Measurements from ENCODE around the gene OR6B3. TPM values are rescaled to one million over a fixed set of nuclear protein-coding genes. Genes with fewer than 3 reads are reported as not detected.

Gene OR6B3
- total and polyA plus RNA-seq, 2 of the 8 experiments (the other 6 are each of a cell fraction or from before 2014, with no cell fraction given): not detected

GRCh38 chr2:240051697-240052096, 1.6 kb downstream of the OR6B3 start (continued):
- no peak for TF ChIP-seq YY1 (IDR thresholded peaks at IDR 0.05; ENCODE audit: low read depth, low read length)
- no peak for TF ChIP-seq CBX8 (IDR thresholded peaks at IDR 0.05; ENCODE audit: borderline replicate concordance, low read depth, low read length)
- TF ChIP-seq CEBPB (IDR thresholded peaks at IDR 0.05; ENCODE audit: low read depth, low read length): no peak
- TF ChIP-seq BCL11A (IDR thresholded peaks at IDR 0.05; ENCODE audit: low read depth in 2 of 2, low read length in 2 of 2): no peak
